ENCODE results near the gene MTFR2.
"Not testable (repeated sequence)": the region's sequence is repeated elsewhere in the genome, so short reads cannot be mapped to it uniquely, and the experiment has no call there.

MTFR2 gene

GRCh38 chr6:136224974-136225373 is 25.1 kb downstream of the MTFR2 start:
- ATAC-seq (ENCODE audit: low read depth); DNase-seq (ENCODE audit: low spot score in 2 of 2); H3K4me3 Mint-ChIP-seq; H3K9me3 Mint-ChIP-seq; H3K27ac Mint-ChIP-seq; H3K36me3 Mint-ChIP-seq; H3K27me3 Mint-ChIP-seq; H3K4me1 Mint-ChIP-seq: not testable (repeated sequence)

- Mint-ChIP-seq H3K27me3 (peaks cover 4% of the 10 kb centered on the region), H3K9me3 (peaks cover 5% of the 10 kb centered on the region), H3K4me3 (no peak overlapping the region), H3K36me3 (peaks cover 4% of the 10 kb centered on the region), H3K4me1 (no peaks in the 10 kb centered on the region), H3K27ac (no peak overlapping the region)
- DNase-seq (ENCODE audit: low spot score in 2 of 2) = no peak
- ATAC-seq (ENCODE audit: low read depth) = no peak
Observed at GRCh38 chr6:136216503-136217401, 33.4 kb downstream of the MTFR2 start.

GRCh38 chr6:136213853-136214252 is 36.3 kb downstream of the MTFR2 start:
- Mint-ChIP-seq H3K4me1 (no peaks in the 10 kb centered on the region), H3K27ac (no peak overlapping the region), H3K36me3 (no peaks in the 10 kb centered on the region), H3K27me3 (peaks cover under 1% of the 10 kb centered on the region), H3K4me3 (no peak overlapping the region), H3K9me3 (peaks cover under 1% of the 10 kb centered on the region)
- DNase-seq (ENCODE audit: low spot score in 2 of 2) (no peak), ATAC-seq (ENCODE audit: low read depth) (no peak)

- no peak overlapping the region for H3K4me3 Mint-ChIP-seq
- ATAC-seq (ENCODE audit: low read depth) (no peak), DNase-seq (ENCODE audit: low spot score in 2 of 2) (no peak)
- H3K27ac Mint-ChIP-seq = no peak overlapping the region
- no peaks in the 10 kb centered on the region for H3K36me3 Mint-ChIP-seq
- no peaks in the 10 kb centered on the region for H3K9me3 Mint-ChIP-seq
- H3K27me3 Mint-ChIP-seq = peaks cover 3% of the 10 kb centered on the region
- H3K4me1 Mint-ChIP-seq = no peaks in the 10 kb centered on the region
Observed at GRCh38 chr6:136213012-136213539, 37.0 kb downstream of the MTFR2 start.

- no peak for ATAC-seq (ENCODE audit: low read depth)
- no peak for DNase-seq (ENCODE audit: low spot score in 2 of 2)
- Mint-ChIP-seq H3K27me3 (peaks cover 3% of the 10 kb centered on the region), H3K36me3 (no peaks in the 10 kb centered on the region), H3K4me3 (no peak overlapping the region), H3K27ac (no peak overlapping the region), H3K9me3 (no peaks in the 10 kb centered on the region), H3K4me1 (no peaks in the 10 kb centered on the region)
Observed at GRCh38 chr6:136212608-136213007, 37.5 kb downstream of the MTFR2 start.

- Mint-ChIP-seq H3K27ac (no peak overlapping the region), H3K27me3 (peaks cover 6% of the 10 kb centered on the region)
Observed at GRCh38 chr6:136210398-136211165, 39.5 kb downstream of the MTFR2 start.

GRCh38 chr6:136209496-136209895 is 40.6 kb downstream of the MTFR2 start:
- Mint-ChIP-seq H3K9me3 (no peaks in the 10 kb centered on the region), H3K36me3 (no peaks in the 10 kb centered on the region), H3K27me3 (peaks cover 6% of the 10 kb centered on the region)

More at GRCh38 chr6:136210398-136211165, 39.5 kb downstream of the MTFR2 start:
- Mint-ChIP-seq H3K4me3 (no peak overlapping the region), H3K4me1 (no peaks in the 10 kb centered on the region), H3K36me3 (no peaks in the 10 kb centered on the region), H3K9me3 (no peaks in the 10 kb centered on the region)
- no peak for DNase-seq (ENCODE audit: low spot score in 2 of 2)
- ATAC-seq (ENCODE audit: low read depth) = no peak

GRCh38 chr6:136208783-136209182 is 41.3 kb downstream of the MTFR2 start:
- H3K4me1 Mint-ChIP-seq = no peaks in the 10 kb centered on the region
- H3K27me3 Mint-ChIP-seq = peaks cover 6% of the 10 kb centered on the region
- H3K9me3 Mint-ChIP-seq = no peaks in the 10 kb centered on the region
- no peak overlapping the region for H3K4me3 Mint-ChIP-seq
- DNase-seq (ENCODE audit: low spot score in 2 of 2) (no peak), ATAC-seq (ENCODE audit: low read depth) (no peak)
- H3K36me3 Mint-ChIP-seq = no peaks in the 10 kb centered on the region
- H3K27ac Mint-ChIP-seq = no peak overlapping the region

More at GRCh38 chr6:136209496-136209895, 40.6 kb downstream of the MTFR2 start:
- H3K27ac Mint-ChIP-seq = no peak overlapping the region
- no peak for DNase-seq (ENCODE audit: low spot score in 2 of 2)
- no peak for ATAC-seq (ENCODE audit: low read depth)
- H3K4me3 Mint-ChIP-seq = no peak overlapping the region
- no peaks in the 10 kb centered on the region for H3K4me1 Mint-ChIP-seq

- no peak overlapping the region for H3K4me3 Mint-ChIP-seq
Observed at GRCh38 chr6:136201732-136202131, 48.4 kb downstream of the MTFR2 start.

GRCh38 chr6:136192902-136193301 is 57.2 kb downstream of the MTFR2 start:
- ATAC-seq (ENCODE audit: low read depth) (no peak), DNase-seq (ENCODE audit: low spot score in 2 of 2) (no peak)
- Mint-ChIP-seq H3K36me3 (peaks cover 9% of the 10 kb centered on the region), H3K9me3 (no peaks in the 10 kb centered on the region), H3K27me3 (no peaks in the 10 kb centered on the region), H3K4me1 (no peaks in the 10 kb centered on the region), H3K4me3 (no peak overlapping the region), H3K27ac (no peak overlapping the region)

More at GRCh38 chr6:136201732-136202131, 48.4 kb downstream of the MTFR2 start:
- H3K36me3 Mint-ChIP-seq = no peaks in the 10 kb centered on the region
- H3K27me3 Mint-ChIP-seq = peaks cover 8% of the 10 kb centered on the region
- no peaks in the 10 kb centered on the region for H3K9me3 Mint-ChIP-seq
- DNase-seq (ENCODE audit: low spot score in 2 of 2) = no peak
- no peak for ATAC-seq (ENCODE audit: low read depth)
- H3K4me1 Mint-ChIP-seq = no peaks in the 10 kb centered on the region
- H3K27ac Mint-ChIP-seq = no peak overlapping the region

GRCh38 chr6:136191606-136192312 is 58.4 kb downstream of the MTFR2 start:
- H3K4me1 Mint-ChIP-seq = no peaks in the 10 kb centered on the region
- no peak for ATAC-seq (ENCODE audit: low read depth)
- no peak overlapping the region for H3K27ac Mint-ChIP-seq
- H3K27me3 Mint-ChIP-seq = no peaks in the 10 kb centered on the region
- H3K9me3 Mint-ChIP-seq = no peaks in the 10 kb centered on the region
- peaks cover 11% of the 10 kb centered on the region for H3K36me3 Mint-ChIP-seq
- DNase-seq (ENCODE audit: low spot score in 2 of 2) = no peak
- H3K4me3 Mint-ChIP-seq = no peak overlapping the region

- H3K4me1 Mint-ChIP-seq = peaks cover 6% of the 10 kb centered on the region
- no peak for ATAC-seq (ENCODE audit: low read depth)
- H3K27me3 Mint-ChIP-seq = no peaks in the 10 kb centered on the region
- no peaks in the 10 kb centered on the region for H3K9me3 Mint-ChIP-seq
- no peak for DNase-seq (ENCODE audit: low spot score in 2 of 2)
- H3K36me3 Mint-ChIP-seq = peaks cover 11% of the 10 kb centered on the region
- no peak overlapping the region for H3K27ac Mint-ChIP-seq
- H3K4me3 Mint-ChIP-seq = no peak overlapping the region
Observed at GRCh38 chr6:136189104-136189503, 61.0 kb downstream of the MTFR2 start.

- no peak for DNase-seq (ENCODE audit: low spot score in 2 of 2)
- H3K9me3 Mint-ChIP-seq = no peaks in the 10 kb centered on the region
- no peaks in the 10 kb centered on the region for H3K27me3 Mint-ChIP-seq
Observed at GRCh38 chr6:136188486-136188885, 61.6 kb downstream of the MTFR2 start.

GRCh38 chr6:136186363-136186762 is 63.7 kb downstream of the MTFR2 start:
- ATAC-seq (ENCODE audit: low read depth) = no peak
- no peak overlapping the region for H3K4me3 Mint-ChIP-seq
- no peaks in the 10 kb centered on the region for H3K27me3 Mint-ChIP-seq
- H3K9me3 Mint-ChIP-seq = no peaks in the 10 kb centered on the region
- H3K4me1 Mint-ChIP-seq = peaks cover 11% of the 10 kb centered on the region
- no peak for DNase-seq (ENCODE audit: low spot score in 2 of 2)
- no peak overlapping the region for H3K27ac Mint-ChIP-seq
- H3K36me3 Mint-ChIP-seq = peaks cover 6% of the 10 kb centered on the region

More at GRCh38 chr6:136188486-136188885, 61.6 kb downstream of the MTFR2 start:
- Mint-ChIP-seq H3K27ac (no peak overlapping the region), H3K36me3 (peaks cover 8% of the 10 kb centered on the region), H3K4me1 (peaks cover 11% of the 10 kb centered on the region), H3K4me3 (no peak overlapping the region)
- no peak for ATAC-seq (ENCODE audit: low read depth)
